Kidney tubule cell (primary cell): Measurements from ENCODE around the gene PSMB4.

ENCODE experiments used
- DNase-seq: peaks from one replicate; pipeline ENCODE4 v3.0.0-alpha.2; 2018; ENCODE audit warnings: low spot score

PSMB4 gene

DNA sequence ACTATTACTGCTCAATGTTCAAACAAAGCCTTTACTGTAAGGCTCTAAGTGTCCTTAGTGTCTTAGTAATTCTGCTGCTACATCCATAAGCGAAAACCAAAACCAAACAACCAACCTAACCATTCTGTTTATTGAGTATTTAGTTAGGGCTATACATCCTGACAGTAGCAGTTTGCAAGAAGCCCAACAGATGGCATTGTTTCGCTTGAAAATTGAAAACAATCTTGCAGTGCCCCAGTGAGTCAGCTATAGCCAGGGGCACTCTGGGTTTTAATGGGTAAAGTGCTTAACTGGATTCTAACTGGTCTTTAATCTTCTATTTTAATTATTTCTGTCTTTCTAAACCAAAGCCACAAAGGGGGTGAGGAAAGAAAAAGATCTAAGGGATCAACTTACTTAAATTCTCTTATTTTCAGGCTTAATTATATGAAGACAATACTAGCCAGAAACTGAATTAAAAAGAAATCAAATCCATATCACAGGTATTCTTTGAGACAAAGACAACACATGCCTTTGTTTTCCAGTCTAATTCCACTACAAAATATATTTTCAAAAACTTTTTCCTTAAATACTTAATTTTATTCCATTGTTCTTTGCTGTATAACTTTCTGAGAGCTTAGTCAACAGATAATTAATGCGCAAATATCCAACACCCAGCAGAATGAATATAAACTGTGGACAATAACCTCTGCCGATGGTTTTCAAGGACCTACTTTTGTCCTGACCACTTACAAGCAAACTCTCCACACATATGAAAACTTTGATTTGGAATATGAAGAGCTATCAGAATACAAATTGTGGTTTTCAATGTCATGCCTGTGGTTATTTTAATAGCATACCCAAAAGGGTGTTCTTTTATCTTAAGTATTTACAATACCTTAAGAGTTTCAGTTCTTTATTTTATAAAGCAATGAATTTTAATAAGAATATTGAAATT is 44.7 kb downstream of the PSMB4 start:
- DNase-seq = peak; percentile 80

DNA sequence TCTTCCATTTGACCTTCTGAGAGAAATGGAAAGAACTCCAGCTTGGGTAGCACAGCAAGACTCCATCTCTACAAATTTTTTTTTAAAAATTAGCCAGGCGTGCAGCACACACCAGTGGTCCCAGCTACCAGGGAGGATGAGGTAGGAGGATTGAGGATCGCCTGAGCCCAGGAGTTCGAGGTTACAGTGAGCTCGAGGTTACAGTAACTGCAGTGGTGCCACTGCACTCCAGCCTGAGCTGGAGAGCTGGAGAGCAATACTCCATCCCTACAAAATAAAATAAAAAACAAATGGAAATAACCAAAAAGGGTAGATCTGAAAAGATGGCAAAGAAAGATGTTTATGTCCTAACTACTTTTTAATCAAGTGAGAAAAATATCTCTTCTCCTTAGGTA is 45.4 kb downstream of the PSMB4 start:
- DNase-seq = peak; percentile 9

DNA sequence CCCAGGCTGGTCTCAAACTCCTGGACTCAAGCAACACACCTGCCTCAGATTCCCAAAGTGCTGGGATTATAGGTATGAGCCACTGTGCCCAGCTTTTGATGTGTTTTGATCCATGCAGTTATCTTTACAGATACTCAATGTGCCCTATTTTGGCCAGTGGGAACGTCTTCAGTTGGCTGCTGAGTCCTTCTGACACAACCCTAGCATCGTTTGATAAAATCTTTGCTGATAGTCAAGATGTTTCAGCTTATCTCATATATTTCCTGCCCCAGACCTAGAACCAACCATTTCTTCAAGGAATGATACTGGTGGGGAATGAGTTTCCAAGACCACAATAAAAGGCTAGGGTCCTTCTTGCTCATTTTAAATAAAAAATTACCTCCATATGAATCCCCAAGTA is 48.3 kb downstream of the PSMB4 start:
- no peak for DNase-seq
